CD4-positive, alpha-beta memory T cell (primary cell): ENCODE measurements around the gene TAF8. TPM values are rescaled to one million over a fixed set of nuclear protein-coding genes. Genes with fewer than 3 reads are reported as not detected.
A peak's percentile ranks its signal among the peaks of the same experiment; 100 is the strongest.

ENCODE experiments used
- CTCF ChIA-PET: fragments of 350-600 bp; sonication (Branson Sonifier 250); formaldehyde crosslinking; loops from one replicate; lab custom pipeline; 2021; ENCODE audit warnings: inconsistent platforms; ENCODE audit not compliant: partially characterized antibody; lab: Charles Lee
- POLR2A ChIA-PET: fragments of 350-600 bp; sonication (Branson Sonifier 250); formaldehyde crosslinking; loops from one replicate; lab custom pipeline; 2021; ENCODE audit not compliant: partially characterized antibody; lab: Charles Lee
- DNase-seq, 5 donors: peaks; one replicate each; pipeline versions ENCODE4 v3.0.0 to v3.0.0-alpha.2; 2020 to 2022; ENCODE audit warnings: mixed read lengths in 1 of 5
- H3K27ac ChIP-seq: one replicate; pipeline ENCODE4 v1.7.0; 2013; ENCODE audit warnings: low read depth, low read length
- H3K27me3 ChIP-seq: 2 replicates; pipeline ENCODE4 v1.7.0; 2013; ENCODE audit warnings: mild to moderate bottlenecking, low read length, moderate library complexity; ENCODE audit not compliant: insufficient read depth
- H3K36me3 ChIP-seq: 2 replicates; pipeline ENCODE4 v1.7.0; 2013; ENCODE audit warnings: mild to moderate bottlenecking, low read length, moderate library complexity; ENCODE audit not compliant: insufficient read depth
- H3K4me1 ChIP-seq: 2 replicates; pipeline ENCODE4 v1.7.0; 2013; ENCODE audit warnings: mild to moderate bottlenecking, low read length, moderate library complexity; ENCODE audit not compliant: insufficient read depth
- H3K4me3 ChIP-seq, 2 donors: one replicate each; pipeline ENCODE4 v1.7.0; 2013; ENCODE audit warnings: low read length in 2 of 2, mild to moderate bottlenecking in 1 of 2
- H3K9me3 ChIP-seq, 2 donors: one replicate each; pipeline ENCODE4 v1.7.0; 2013; ENCODE audit warnings: low read length in 2 of 2, control low read depth in 1 of 2; ENCODE audit not compliant: control insufficient read depth in 1 of 2
- H3K27ac Mint-ChIP-seq, 7 donors: one replicate each; pipeline ENCODE4 v1.8.0; 2020 to 2021; ENCODE audit warnings: mixed read lengths in 7 of 7, mild to moderate bottlenecking in 6 of 7, inconsistent platforms in 3 of 7, moderate library complexity in 3 of 7
- H3K27me3 Mint-ChIP-seq, 2 donors: one replicate each; pipeline ENCODE4 v1.8.0; 2020 to 2021; ENCODE audit warnings: mixed read lengths in 2 of 2
- H3K36me3 Mint-ChIP-seq, 2 donors: one replicate each; pipeline ENCODE4 v1.8.0; 2020 to 2021; ENCODE audit warnings: mixed read lengths in 2 of 2, inconsistent platforms in 1 of 2, mild to moderate bottlenecking in 1 of 2
- H3K4me1 Mint-ChIP-seq, 4 donors: one replicate each; pipeline ENCODE4 v1.8.0; 2020 to 2021; ENCODE audit warnings: mixed read lengths in 4 of 4, mild to moderate bottlenecking in 1 of 4
- H3K4me3 Mint-ChIP-seq, 8 donors: one replicate each; pipeline ENCODE4 v1.8.0; 2020 to 2021; ENCODE audit warnings: mixed read lengths in 8 of 8, mild to moderate bottlenecking in 7 of 8, moderate library complexity in 6 of 8, inconsistent platforms in 3 of 8
- H3K9me3 Mint-ChIP-seq, 8 donors: one replicate each; pipeline ENCODE4 v1.8.0; 2020 to 2021; ENCODE audit warnings: mixed read lengths in 8 of 8, mild to moderate bottlenecking in 5 of 8, inconsistent platforms in 3 of 8, moderate library complexity in 1 of 8
- intact Hi-C: fragments of 100-400 bp; cut with micrococcal nuclease; formaldehyde crosslinking; loops from one replicate; pipeline ENCODE4 v1.15.1; 2023
- polyA plus RNA-seq, 2 donors: library from polyadenylated mRNA; unstranded; fragments of 300-500 nt; fragmentation: Illumina TruSeq; gene quantifications; one replicate each; pipeline ENCODE4 v1.2.3, GENCODE V29; 2021
- total RNA-seq, 2 experiments: library from RNA; stranded (reverse); gene quantifications; one replicate each; pipeline ENCODE4 v1.2.3, GENCODE V29; 2021

TAF8 gene
- total and polyA plus RNA-seq, 4 experiments from 2014 or later, result 10.3 to 40.9 (median 29.2) TPM

DNA sequence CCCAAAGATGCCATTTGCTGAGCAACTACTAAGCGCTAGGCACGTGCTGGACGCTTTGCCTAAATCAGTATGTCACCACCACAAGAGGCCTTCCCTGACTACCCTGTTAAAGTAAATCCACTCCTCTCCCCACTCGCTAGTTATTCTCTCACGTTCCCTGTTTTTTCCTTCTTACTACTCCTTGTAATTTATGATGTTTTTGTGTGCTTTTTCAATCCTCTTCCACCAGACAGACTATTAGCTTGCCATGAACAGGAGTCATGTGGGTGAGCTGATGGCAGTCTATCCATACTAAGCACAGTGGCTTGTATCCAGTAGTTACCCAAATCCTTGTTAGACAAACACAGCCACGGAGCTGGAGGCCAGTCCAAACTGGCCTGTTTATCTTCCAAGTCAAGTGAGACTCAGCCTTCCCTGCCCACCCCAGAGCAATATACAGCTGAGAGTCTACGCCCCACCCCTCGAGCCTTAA lies 50.9 kb downstream of the TAF8 start:
- no peak overlapping the region for H3K27ac Mint-ChIP-seq
- H3K4me3 ChIP-seq, result no peak overlapping the region
- H3K9me3 Mint-ChIP-seq, result no peaks in the 10 kb centered on the region
- H3K27me3 ChIP-seq, result no peaks in the 10 kb centered on the region
- DNase-seq, result no peak
- no peak overlapping the region for H3K27ac ChIP-seq
- peaks cover 3 to 4% of the 10 kb centered on the region in 2 donors for H3K27me3 Mint-ChIP-seq
- CTCF ChIA-PET, result interaction anchor here (1.2 to 1.3 kb wide), 2 partner anchors 63 to 322 kb away, joined by 3 read pairs; partner anchors contain the start of gene FRS3
- intact Hi-C loops, result no loop called here
- no peaks in the 10 kb centered on the region for H3K36me3 ChIP-seq
- H3K9me3 ChIP-seq, result no peaks in the 10 kb centered on the region
- H3K4me1 ChIP-seq, result peaks cover 6% of the 10 kb centered on the region
- POLR2A ChIA-PET, result no interaction called here
- peaks cover 0 to 14% (median 8%) of the 10 kb centered on the region in 4 donors for H3K4me1 Mint-ChIP-seq
- no peak overlapping the region for H3K4me3 Mint-ChIP-seq
- H3K36me3 Mint-ChIP-seq, result no peaks in the 10 kb centered on the region

DNA sequence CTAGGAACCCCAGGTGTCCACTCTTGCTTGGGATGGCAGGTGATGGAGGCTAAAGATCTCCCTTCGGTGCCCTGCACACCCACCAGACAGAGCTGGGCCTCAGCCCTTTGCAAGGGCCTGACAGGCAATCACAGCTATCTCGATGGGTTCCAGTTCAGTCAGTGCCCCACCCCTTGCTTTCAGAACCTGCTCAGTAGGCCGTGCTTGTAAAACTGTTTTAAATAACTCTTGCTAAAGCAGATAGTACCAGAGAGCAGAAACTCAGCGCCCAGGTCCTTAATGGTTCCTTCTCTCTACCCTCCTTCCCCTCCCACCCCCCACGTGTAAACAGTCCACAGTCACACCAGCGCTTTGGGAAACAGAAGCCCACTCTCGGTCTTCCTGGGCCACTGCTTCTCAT lies 52.9 kb downstream of the TAF8 start:
- Mint-ChIP-seq H3K4me3 (peak overlapping the region in 6 of 8 donors; percentile 58 to 84 (median 74)), H3K4me1 (peaks cover 0 to 14% (median 8%) of the 10 kb centered on the region in 4 donors), H3K9me3 (no peaks in the 10 kb centered on the region), H3K27me3 (peaks cover 5 to 6% of the 10 kb centered on the region in 2 donors), H3K36me3 (no peaks in the 10 kb centered on the region), H3K27ac (peak overlapping the region in 1 of 7 donors; percentile 37)
- H3K27ac ChIP-seq, result no peak overlapping the region
- H3K27me3 ChIP-seq, result no peaks in the 10 kb centered on the region
- no peak overlapping the region for H3K4me3 ChIP-seq
- H3K9me3 ChIP-seq, result no peaks in the 10 kb centered on the region
- intact Hi-C loops, result no loop called here
- ChIA-PET POLR2A (interaction anchor here (2.5 kb wide), 1 partner anchor 57 kb away, joined by 10 read pairs; no protein-coding TSS in a partner anchor), CTCF (interaction anchor here (0.6 to 4.2 kb wide), 17 partner anchors 9 to 448 kb away, joined by 3 to 23 read pairs (median 6); partner anchors contain the start of genes TAF8 and TOMM6)
- H3K36me3 ChIP-seq, result no peaks in the 10 kb centered on the region
- no peak for DNase-seq
- H3K4me1 ChIP-seq, result peaks cover 6% of the 10 kb centered on the region

DNA sequence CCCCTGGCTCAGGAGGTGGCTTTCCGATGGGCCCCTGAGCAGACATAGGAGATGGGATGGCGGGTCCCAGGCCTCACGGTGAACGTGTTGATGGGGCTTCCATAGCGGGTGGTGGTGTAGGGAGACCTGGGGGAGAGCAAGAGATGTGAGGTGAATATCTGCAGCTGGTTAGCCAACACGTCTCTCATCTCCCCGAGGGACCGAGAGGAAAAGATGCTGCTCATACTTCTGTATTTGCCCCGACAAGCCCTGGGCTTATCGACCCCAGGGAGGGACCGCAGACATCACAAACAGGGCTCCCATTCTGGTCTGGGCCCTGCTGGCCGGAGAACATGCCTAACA lies 53.4 kb downstream of the TAF8 start:
- H3K4me3 Mint-ChIP-seq, result peak overlapping the region; percentile 49 to 84 (median 72)
- no peaks in the 10 kb centered on the region for H3K36me3 Mint-ChIP-seq
- H3K9me3 ChIP-seq, result no peaks in the 10 kb centered on the region
- DNase-seq, result peak in 1 of 5 donors; percentile 5
- peaks cover 4 to 6% of the 10 kb centered on the region in 2 donors for H3K27me3 Mint-ChIP-seq
- H3K27me3 ChIP-seq, result no peaks in the 10 kb centered on the region
- H3K4me1 Mint-ChIP-seq, result peaks cover 0 to 14% (median 7%) of the 10 kb centered on the region in 4 donors
- no peaks in the 10 kb centered on the region for H3K36me3 ChIP-seq
- intact Hi-C loops, result loop anchor here (1.0 to 2.0 kb wide), 5 partner anchors 53 to 317 kb away; partner anchors contain the start of genes TAF8 and TOMM6
- H3K9me3 Mint-ChIP-seq, result no peaks in the 10 kb centered on the region
- ChIA-PET POLR2A (interaction anchor here (0.7 to 2.5 kb wide), 4 partner anchors 56 to 317 kb away, joined by 3 to 10 read pairs (median 7); no protein-coding TSS in a partner anchor), CTCF (interaction anchor here (0.8 to 4.2 kb wide), 29 partner anchors 8 to 443 kb away, joined by 3 to 23 read pairs (median 5); partner anchors contain the start of genes BYSL, MED20, MRPS10 and TAF8)
- peak overlapping the region in 1 of 2 donors; percentile 53 for H3K4me3 ChIP-seq
- peak overlapping the region in 1 of 7 donors; percentile 42 for H3K27ac Mint-ChIP-seq
- H3K4me1 ChIP-seq, result peaks cover 6% of the 10 kb centered on the region
- no peak overlapping the region for H3K27ac ChIP-seq

GRCh38 chr6:42104095-42104803 lies 53.9 kb downstream of the TAF8 start:
- Histone ChIP-seq H3K27ac (no peak overlapping the region), H3K27me3 (no peaks in the 10 kb centered on the region), H3K36me3 (no peaks in the 10 kb centered on the region), H3K4me1 (peaks cover 6% of the 10 kb centered on the region), H3K9me3 (no peaks in the 10 kb centered on the region), H3K4me3 (peak overlapping the region in 1 of 2 donors; percentile 53)
- Mint-ChIP-seq H3K4me1 (peaks cover 0 to 14% (median 6%) of the 10 kb centered on the region in 4 donors), H3K36me3 (no peaks in the 10 kb centered on the region), H3K27ac (peak overlapping the region in 1 of 7 donors; percentile 42), H3K4me3 (peak overlapping the region; percentile 42 to 84 (median 70)), H3K9me3 (no peaks in the 10 kb centered on the region), H3K27me3 (peaks cover 2 to 6% of the 10 kb centered on the region in 2 donors)
- CTCF ChIA-PET, result interaction anchor here (0.8 to 4.2 kb wide), 34 partner anchors 9 to 443 kb away, joined by 3 to 23 read pairs (median 5); partner anchors contain the start of genes BYSL, MED20, MRPS10 and PRICKLE4
- intact Hi-C loops, result loop anchor here (1.0 to 2.0 kb wide), 5 partner anchors 54 to 317 kb away; partner anchors contain the start of genes TAF8 and TOMM6
- DNase-seq, result peak; percentile 65 to 77 (median 73)
- POLR2A ChIA-PET, result interaction anchor here (0.7 to 2.5 kb wide), 4 partner anchors 56 to 318 kb away, joined by 3 to 10 read pairs (median 7); no protein-coding TSS in a partner anchor

DNA sequence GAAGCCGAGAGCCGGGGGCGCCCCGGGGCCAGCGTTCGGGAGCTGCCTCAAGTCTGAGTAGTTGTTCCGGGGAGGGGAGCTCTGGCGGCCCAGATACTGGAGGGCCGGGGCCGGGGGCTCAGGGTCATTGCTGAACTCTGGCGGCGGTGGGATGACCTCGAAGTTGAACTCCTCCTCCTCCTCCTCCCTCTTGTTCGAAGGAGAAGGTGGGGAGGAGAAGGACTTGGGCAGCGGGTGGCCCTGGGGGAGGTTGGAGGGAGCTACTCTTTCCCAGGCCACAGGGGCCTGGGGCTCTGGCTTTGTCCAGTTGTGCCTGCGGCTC lies 54.4 kb downstream of the TAF8 start:
- peak overlapping the region in 5 of 8 donors; percentile 32 to 68 (median 58) for H3K4me3 Mint-ChIP-seq
- no peak for DNase-seq
- no peaks in the 10 kb centered on the region for H3K36me3 Mint-ChIP-seq
- Histone ChIP-seq H3K36me3 (no peaks in the 10 kb centered on the region), H3K27me3 (no peaks in the 10 kb centered on the region), H3K4me1 (peaks cover 6% of the 10 kb centered on the region), H3K4me3 (peak overlapping the region in 1 of 2 donors; percentile 53), H3K9me3 (no peaks in the 10 kb centered on the region), H3K27ac (no peak overlapping the region)
- H3K27ac Mint-ChIP-seq, result peak overlapping the region in 1 of 7 donors; percentile 24
- peaks cover 0 to 14% (median 6%) of the 10 kb centered on the region in 4 donors for H3K4me1 Mint-ChIP-seq
- peaks cover 2 to 6% of the 10 kb centered on the region in 2 donors for H3K27me3 Mint-ChIP-seq
- H3K9me3 Mint-ChIP-seq, result peaks cover 0 to 2% (median 0%) of the 10 kb centered on the region in 8 donors
- intact Hi-C loops, result loop anchor here (1.0 to 2.0 kb wide), 5 partner anchors 54 to 318 kb away; partner anchors contain the start of genes TAF8 and TOMM6
- ChIA-PET CTCF (interaction anchor here (0.8 to 4.2 kb wide), 28 partner anchors 10 to 442 kb away, joined by 3 to 23 read pairs (median 5); partner anchors contain the start of genes MRPS10, PRICKLE4, TAF8 and TOMM6), POLR2A (interaction anchor here (1.8 to 2.5 kb wide), 3 partner anchors 57 to 61 kb away, joined by 5 to 10 read pairs (median 9); no protein-coding TSS in a partner anchor)

GRCh38 chr6:42105156-42105648 lies 54.9 kb downstream of the TAF8 start:
- Histone ChIP-seq H3K4me3 (no peak overlapping the region), H3K27me3 (no peaks in the 10 kb centered on the region), H3K27ac (no peak overlapping the region), H3K4me1 (peaks cover 6% of the 10 kb centered on the region), H3K9me3 (no peaks in the 10 kb centered on the region), H3K36me3 (no peaks in the 10 kb centered on the region)
- peaks cover 0 to 4% (median 0%) of the 10 kb centered on the region in 8 donors for H3K9me3 Mint-ChIP-seq
- H3K4me3 Mint-ChIP-seq, result peak overlapping the region in 4 of 8 donors; percentile 32 to 68 (median 62)
- H3K4me1 Mint-ChIP-seq, result peaks cover 0 to 14% (median 6%) of the 10 kb centered on the region in 4 donors
- no peak overlapping the region for H3K27ac Mint-ChIP-seq
- no peaks in the 10 kb centered on the region for H3K36me3 Mint-ChIP-seq
- intact Hi-C loops, result loop anchor here (2.0 kb wide), 1 partner anchor 318 kb away; the partner anchor contains the start of gene TOMM6
- no peak for DNase-seq
- peaks cover 2 to 6% of the 10 kb centered on the region in 2 donors for H3K27me3 Mint-ChIP-seq
- POLR2A ChIA-PET, result interaction anchor here (1.8 to 2.5 kb wide), 3 partner anchors 57 to 61 kb away, joined by 5 to 10 read pairs (median 9); no protein-coding TSS in a partner anchor
- CTCF ChIA-PET, result interaction anchor here (0.9 to 4.2 kb wide), 19 partner anchors 12 to 442 kb away, joined by 3 to 23 read pairs (median 5); partner anchors contain the start of gene TOMM6
